Iris pigment epithelial cell (primary cell): ENCODE data around the gene LOXHD1.

Experiments
- DNase-seq: peaks from one replicate; pipeline ENCODE4 v3.0.0-alpha.2; 2011; ENCODE audit warnings: low read depth

LOXHD1 gene

DNA sequence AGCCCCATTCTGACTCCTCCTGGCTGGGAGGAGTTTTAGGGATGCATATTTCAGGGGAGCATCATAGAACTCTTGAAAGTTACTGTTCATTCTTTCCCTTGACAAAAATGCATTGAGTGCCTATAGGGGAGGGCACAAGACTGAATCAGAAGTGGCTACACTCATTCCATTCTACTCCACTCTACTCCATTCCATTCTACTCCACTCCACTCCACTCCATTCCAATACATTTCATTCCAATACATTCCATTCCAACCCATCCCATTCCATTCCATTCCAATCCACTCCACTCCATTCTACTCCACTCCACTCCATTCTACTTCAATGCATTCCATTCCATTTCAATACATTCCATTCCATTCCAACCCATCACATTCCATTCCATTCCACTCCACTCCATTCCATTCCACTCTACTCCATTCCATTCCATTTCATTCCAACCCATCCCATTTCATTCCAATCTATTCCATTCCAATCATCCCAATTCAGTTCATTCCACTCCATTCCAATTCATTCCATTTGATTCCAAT lies 110.8 kb downstream of the LOXHD1 start:
- no peak for DNase-seq

DNA sequence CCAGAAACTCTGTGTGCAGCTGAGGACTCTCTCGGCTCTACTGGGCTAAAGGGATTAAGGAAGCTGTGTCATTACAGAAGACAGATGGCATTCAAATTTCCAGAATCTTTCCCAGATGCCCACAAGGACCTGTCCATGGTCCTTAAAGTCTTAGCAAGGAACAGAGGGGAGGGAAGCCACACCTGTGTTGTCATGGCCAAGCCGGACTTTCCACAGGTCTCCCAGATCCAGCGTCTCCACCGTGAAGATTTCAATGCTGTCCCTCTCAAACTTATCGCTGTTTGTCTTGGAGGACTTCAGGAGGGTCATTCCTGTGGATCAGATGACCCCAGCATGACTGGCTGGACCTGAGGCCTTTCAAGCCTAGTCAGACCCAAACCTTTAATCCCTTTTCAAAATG lies 114.5 kb downstream of the LOXHD1 start:
- no peak for DNase-seq

DNA sequence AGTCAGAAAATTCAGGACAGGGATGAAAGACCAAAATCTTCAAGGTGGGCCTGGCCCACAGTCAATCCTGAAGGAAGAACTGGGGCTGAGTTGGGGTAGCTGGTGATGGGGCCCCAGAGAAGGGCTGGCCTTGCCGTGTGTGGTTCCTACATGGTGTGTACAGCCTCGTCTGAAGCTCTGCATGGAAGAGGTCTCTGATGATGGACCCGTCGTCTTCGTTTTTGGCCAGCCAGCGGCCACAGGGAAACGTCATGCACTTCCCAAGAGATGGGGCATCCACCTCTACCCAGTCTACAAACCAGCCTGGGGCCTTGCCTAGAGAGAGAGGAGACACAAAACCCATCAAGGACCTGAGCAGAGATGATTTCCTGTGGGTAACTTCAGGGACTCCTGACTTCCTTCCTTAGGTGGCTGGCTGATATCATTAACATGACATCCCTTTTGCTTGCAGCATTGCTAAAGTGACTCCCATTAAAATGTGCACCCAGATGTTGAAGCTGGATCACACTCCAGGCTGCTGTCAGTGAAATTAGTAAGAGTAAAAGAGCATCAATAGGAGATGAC lies 115.3 kb downstream of the LOXHD1 start:
- DNase-seq, result no peak

DNA sequence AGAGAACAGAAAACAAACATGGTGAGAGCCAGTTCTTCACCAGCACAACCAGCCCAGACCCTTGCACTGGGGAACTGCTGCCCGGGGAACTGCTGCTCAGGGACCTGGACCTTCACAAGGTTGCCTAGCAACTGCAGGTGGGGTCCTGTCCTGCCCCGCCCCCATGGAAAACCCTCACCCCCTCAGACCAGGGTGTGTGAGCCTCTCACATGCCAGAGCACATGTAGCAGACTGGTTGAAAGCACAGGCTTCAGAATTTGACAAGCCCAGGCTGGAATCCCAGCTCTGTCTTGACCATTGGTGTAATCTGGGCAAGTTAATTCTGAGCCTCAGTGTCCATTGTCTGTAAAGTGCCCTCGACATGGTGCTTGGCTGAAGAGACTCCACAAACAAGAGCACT lies 118.6 kb downstream of the LOXHD1 start:
- no peak for DNase-seq

DNA sequence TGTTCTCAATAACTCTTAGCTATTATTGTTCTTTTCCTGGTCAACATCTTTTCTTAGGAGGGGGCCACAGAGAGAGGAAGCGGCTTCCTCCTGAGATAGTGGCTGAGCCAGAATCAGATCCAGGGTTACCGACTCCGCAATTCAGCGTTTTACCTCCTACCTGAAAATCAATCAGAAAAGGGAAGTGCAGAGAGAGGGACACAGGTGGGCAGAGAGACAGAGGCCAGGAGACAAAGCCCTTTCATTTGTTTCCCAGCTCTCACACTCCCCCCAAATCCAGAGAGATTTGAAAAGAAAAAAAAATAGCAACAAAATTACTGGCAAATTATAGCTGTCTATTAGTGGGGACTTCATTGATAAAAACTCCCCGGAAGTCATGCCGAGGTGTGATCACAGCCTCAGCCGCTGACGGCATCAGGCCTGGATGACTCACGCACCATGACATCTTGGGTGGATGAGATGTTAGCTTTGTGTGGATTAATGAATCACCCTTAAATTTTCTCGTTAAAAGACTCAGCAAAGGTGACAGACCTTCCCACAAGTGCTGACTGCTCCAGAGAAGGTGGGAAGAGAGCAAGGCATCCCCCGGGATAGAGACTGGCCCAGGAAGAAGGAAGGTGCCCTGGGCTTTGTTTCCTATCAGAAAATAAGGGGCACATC lies 120.7 kb downstream of the LOXHD1 start:
- no peak for DNase-seq

DNA sequence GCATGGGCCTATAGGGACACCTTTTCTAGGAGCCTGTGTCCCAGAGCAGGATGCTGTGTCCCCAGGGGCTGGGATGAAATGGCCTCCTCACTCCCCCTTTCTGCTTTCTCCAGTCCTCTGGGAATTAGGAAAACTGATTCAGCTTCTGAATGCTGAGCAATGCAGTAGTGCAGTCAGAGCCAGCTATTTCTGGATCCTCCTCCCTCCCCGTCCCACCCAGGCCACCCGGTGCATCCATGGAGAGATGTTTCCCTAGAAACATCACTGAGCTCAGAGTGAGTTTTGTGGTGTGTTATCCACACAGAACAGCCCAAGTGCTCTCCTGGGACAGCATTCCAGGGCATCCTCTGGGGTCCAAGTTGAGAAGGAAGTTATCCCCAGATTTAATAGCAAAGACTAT lies 125.5 kb downstream of the LOXHD1 start:
- DNase-seq, result no peak

DNA sequence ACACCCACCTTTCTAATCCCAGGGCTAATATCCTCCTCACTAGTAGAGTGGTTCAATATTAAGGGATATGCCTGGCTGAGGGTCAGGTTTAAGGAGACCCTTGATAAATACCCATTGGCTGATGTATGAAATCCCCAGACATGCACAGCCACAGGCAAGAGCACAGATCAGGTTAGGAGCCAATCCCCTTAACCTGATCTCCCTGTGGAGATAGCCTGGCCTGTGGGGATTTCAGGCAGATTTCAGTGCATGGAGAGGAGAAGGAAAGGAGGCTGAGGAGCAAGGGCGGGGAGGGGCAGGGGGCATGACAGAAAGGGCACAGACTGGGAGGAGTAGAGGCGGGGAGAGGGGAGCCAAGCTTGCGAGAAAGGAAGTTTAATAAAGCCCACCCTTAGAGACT lies 129.0 kb downstream of the LOXHD1 start:
- DNase-seq, result no peak

DNA sequence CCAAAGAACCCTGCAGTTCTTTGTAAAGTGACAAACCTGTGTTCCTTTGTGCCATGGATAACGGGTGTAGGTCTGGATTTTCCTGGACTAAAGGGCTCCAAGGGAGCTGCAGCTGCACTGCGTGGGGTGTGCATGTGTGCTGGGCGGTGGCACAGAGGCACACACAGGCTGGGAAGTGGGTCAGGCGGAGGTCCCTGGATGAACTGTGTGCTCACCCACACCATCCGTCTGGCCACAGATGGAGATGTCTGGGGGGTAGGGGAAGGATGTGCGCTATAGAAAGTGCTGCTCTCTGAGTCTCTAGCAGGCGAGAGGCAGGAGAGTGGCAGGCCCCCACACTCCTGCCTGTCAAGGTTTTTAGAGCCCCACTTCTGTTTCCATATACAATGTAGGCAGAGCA lies 137.2 kb downstream of the LOXHD1 start:
- no peak for DNase-seq

DNA sequence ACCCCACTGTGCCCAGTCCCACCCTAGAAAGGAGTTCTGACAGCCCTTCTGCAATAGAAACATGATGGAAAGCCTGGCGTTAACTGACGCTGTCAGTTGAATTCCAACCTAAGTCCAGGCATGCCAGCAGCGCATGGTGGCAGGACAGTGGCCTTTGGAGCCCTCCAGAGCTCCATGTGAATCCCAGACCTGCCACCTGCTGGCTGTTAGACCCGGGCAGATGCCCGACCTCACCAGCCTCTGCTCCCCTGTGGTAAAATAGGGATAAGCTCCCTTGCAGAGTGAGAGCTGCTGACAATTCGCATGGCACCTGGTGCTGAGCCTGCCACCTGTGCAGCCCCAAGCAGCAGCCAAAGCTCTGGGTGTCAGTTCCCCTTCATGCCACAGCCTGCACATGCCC lies 138.6 kb downstream of the LOXHD1 start:
- no peak for DNase-seq

DNA sequence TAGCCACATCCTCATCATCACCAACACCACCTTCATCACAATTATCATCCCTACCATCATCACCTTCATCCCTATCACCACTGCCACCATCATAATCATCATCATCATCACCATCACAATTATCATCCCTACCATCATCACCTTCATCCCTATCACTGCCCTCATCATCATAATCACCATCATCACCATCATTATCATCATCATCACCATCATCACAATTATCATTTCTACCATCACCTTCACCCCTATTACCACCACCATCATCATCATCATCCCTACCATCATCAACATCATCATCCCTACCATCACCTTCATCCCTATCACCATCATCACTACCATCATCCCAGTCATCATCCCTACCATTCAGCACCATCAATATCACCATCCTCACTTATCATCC lies 140.5 kb downstream of the LOXHD1 start:
- DNase-seq, result no peak

DNA sequence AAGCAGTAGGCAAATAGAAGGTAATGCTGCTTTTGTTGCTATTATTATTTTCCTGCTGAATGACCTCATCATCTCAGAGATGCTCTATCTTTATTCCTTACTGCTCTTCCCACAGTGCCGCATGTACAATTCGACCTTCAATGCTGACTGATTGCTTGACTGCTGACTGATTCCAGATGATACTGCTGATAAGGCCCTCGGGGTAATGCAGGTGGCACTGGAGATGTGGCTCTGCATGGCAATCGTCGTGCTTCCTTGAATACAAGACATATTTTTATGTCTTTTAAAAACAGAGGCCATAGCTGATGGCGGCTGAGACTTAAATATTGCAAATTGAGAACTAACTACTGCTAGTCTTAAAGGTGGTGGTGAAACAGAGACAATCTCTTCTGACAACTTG lies 146.6 kb downstream of the LOXHD1 start:
- no peak for DNase-seq

DNA sequence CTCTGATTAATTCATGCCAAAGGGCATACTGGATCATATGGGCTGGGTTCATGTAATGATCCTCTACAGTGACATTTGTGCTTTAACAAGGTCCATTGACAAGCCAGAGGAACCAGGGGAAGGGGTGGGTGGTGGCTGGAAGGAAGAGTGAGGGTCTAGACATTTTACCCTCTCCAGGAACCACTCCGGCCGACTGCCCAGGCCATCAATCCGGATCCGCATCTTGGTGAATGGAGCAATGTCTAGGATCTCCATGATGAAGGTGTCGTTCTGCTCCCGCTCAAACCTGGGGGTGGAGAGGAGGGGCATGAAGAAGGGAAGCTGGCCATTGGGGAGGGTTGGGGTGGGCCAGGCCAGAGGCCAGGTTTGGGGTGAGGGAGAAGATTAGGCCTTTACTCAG lies 147.5 kb downstream of the LOXHD1 start:
- no peak for DNase-seq

DNA sequence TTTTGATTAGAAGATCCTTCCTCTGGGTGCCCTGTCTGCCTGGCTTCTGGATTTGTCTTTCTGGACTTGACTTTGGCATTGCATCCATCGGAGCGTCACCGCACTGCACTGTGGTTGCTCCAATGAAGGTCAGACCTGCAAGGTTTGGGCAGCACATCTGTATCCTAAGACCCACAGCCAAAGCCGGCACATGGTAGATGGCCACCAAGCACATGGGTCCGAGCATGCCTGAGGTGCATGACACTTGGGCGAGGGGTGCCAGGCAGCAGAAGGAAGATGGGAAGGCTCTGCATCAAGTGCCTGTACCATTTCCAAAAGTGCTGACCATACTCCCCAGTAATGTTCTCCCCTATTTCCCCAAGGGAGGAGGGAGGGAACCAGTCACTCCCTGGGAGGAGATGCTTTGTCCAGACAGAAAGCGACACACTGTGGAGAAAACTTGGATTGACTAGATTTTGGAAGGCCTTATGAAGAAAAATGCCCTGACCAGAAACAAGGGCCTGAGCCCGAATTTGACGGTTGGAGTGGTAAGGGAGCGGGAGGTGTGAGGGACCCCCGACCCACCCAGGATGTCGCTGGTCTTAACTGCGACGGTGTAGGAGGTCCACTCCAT lies 149.9 kb downstream of the LOXHD1 start:
- DNase-seq, result no peak

DNA sequence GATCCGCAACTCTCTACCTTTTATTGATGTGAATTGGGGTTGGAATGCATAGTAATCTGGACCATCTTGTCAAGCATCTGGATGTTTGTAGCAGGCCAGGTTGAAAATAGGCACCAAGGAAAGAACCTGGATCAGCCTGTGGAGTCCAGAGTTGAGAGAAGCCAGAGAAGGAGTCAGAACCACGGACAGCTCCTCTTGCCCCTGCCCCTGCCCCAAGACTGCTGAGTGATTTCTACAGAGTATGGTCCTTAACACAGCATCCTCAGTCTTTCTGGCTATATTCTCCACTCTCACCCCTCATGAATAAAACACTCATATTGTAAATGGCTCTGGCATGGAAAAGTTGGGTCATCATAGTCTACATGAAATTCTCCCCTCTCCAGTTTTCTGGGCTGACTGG lies 154.6 kb downstream of the LOXHD1 start:
- DNase-seq, result no peak

DNA sequence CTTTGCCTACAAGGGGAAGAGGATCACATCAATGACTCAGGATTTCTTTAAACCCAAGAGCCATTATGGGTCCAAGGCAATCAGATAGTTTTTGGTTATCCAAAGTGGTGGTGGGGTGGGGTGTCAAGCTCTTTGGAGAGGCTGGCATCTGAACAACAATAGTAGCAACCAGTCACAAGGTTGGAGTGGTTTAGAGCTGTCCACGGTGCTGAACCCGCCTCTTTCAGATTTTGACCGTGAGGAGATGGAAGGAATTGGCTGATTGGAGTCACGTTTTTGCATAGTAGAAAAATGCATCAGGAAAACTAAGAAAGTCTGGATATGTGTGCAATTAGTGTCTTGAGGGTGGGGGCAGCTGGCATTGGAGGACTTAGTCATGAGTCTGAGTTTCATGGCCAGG lies 159.9 kb downstream of the LOXHD1 start:
- peak; percentile 6 for DNase-seq

DNA sequence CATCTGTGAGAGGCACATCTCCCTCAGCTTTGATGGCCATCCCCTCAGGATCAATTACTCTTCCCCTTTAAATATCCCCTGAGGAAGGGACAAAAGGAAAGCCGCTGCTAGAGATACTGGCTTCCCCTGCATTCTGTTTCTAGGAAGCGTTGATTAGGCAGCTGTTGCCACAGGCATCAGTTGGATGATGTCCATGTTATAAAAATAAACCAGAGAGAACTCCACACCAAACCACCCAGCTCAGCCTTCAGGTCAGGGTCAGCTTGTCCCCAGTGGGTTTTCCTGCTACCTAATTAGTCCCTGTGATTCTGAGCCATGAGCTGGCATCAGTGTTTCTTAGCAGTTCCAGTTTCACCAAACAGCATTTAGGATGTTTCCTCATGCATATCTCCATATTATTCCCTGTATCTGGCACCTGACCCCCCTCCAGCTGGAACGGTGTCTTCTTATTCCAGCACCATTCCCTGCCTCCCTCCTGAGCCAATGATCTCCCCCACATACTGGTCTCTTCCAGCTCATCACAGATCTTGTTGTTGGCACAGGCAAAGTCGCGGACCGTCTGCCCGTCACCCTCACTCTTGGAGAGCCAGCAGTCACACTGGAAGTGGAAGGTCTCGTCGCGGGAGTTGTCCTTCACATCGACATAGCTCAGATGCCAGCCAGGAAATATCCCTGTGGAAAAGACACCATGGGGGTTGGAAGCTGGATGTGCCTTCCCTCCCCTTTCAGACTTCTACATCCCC lies 168.4 kb downstream of the LOXHD1 start:
- DNase-seq, result no peak

DNA sequence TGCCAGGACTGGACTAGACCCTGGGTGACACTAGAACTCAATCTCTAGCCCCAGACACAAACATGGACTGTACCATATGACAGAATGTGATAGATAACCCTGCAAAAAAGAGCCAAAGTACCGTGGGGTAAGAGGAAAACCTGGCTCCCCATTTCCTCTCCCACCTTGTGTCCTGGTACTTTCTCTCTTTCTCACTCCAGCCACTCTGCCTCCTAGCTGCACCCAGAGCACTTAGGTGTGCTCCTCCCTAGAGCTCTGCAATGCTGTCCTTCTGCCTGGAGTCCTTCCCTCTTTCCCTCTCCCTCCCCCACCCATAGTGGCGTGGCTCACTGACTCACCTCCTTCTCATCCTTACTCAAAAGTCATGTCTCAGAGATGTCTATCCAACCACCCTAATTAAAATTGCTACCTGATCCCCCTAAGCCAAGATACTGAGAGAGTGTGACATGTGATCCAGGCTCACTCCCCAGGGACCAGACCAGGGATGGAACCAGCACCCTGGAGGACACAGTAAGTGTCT lies 171.3 kb downstream of the LOXHD1 start:
- no peak for DNase-seq

DNA sequence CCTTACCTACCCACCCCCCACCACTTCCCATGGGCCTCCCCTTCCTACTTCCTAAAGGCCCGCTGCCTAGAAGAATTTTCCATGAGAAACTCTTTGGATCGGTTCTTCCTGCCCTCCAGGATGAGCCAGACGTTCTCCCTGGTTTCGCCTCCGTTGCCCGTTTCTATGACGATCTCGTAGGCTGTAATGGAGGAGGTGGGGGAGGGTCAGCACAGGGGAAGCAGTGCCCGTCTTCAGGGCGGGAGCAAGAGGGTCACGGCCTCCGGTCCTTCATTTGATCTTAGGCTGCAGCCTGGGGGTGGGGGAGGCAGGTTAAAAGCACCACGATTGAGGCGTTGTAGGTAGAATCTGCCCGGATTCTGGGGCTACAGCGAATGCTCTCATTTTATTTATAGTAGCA lies 172.0 kb downstream of the LOXHD1 start:
- DNase-seq, result no peak

DNA sequence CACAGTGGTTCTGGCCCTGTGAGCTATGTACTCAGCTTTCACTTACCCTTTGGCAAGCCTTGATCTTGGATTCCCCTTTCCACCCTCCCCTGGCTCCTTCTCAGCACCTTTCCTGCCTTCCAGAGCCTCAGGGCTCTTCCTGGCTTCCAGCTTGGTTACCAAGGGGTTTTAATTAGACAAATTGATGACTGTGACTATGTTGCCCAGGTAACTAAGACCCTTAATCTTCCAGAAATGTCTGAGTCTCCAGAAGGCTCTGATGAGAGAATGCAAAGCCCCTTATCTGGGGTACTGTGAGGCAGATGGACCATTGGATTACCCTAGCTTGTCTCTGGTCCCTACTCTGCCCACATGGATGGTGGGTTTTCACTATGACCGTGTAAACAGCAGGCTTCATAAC lies 174.2 kb downstream of the LOXHD1 start:
- no peak for DNase-seq

DNA sequence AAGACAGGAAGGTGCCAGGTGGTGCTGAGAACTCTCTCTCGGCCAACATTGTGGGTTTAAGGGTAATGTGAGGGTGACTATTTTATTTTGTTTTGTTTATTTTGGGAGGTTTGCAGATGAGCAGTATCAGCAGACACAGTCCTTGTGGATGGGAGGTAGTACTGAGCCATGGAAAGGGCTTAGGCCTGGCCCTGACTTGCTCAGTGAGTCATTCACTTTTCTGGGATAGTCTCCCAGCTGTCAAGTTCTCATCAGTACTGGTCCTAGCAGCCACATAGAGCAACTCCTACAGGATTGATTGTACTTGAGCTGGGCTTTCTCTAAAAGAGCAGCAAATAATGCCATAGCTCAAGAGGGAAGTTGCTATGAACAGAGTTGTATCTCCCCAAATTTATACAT lies 175.2 kb downstream of the LOXHD1 start:
- DNase-seq, result no peak

DNA sequence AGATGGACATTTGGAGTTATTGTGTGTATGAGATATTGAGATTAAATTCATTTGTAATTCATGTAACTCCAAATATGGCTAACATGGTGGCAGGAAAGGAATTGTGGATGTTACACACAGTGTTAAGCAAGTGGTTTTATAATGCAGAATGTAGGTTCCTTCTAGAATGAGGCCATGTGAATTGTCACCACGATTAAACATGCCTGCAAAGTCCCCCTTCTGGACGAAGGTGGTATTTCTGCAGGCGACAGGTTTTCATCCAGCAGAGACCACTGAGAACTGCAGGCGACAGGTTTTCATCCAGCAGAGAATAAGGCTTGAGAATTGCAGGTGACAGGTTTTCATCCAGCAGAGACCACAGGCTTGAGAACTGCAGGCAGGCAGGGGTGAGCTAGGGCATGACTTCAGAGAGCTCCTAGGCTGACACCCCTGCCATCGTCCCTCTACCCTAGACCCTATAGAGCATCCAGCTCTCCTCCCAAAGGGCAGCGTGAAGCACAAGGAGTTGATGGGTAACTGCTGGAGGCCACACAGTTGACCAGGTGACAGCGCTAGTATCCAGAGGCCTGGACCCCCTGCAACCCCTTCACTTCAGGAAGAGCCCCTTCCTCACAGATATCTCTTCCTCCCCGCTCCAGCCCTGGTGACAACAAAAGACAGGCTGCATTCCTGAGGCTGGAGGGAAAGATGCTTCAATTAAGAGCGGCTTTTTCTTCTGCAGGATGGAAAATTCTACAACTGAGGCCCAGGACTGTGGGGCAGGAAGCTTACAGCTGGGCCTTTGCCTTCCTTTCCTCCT lies 175.8 kb downstream of the LOXHD1 start:
- DNase-seq, result peak; percentile 47

DNA sequence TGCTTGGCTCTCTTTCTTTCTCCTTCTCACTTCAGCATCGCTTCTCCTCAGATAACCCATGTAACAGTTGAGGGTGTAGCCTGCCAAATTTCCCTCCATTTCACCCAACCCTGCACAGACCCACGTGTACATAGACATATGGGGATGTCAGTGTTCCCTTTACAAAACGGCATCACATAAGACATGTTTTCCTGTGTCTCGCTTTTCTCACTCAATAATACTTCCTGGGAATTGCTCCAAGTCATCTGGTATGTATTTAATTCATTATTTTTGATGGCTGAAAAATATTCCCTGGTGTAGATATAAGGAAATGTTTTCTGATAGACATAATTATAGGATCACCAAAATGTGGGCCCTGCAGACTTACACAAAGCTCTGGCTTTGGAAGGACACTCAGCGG lies 176.8 kb downstream of the LOXHD1 start:
- DNase-seq, result no peak
